Sigmoid colon (tissue), 7 donors: ENCODE results near the gene STX3. TPM values are rescaled to one million over a fixed set of nuclear protein-coding genes. Genes with fewer than 3 reads are reported as not detected.

Experiments
- DNase-seq: peaks from one replicate; pipeline ENCODE4 v3.0.0-alpha.2; 2019
- H3K27ac ChIP-seq, 4 donors: fragments of 200-600 bp; sonication (generic); one replicate each; pipeline ENCODE4 v1.5.1; 2016 to 2019; ENCODE audit warnings: mild to moderate bottlenecking in 1 of 4
- H3K27me3 ChIP-seq, 3 donors: fragments of 200-600 bp; sonication (generic); one replicate each; pipeline ENCODE4 v1.5.1; 2019; ENCODE audit warnings: mild to moderate bottlenecking in 1 of 3
- H3K36me3 ChIP-seq, 4 donors: fragments of 200-600 bp; sonication (generic); one replicate each; pipeline ENCODE4 v1.5.1; 2016 to 2019
- H3K4me1 ChIP-seq, 4 donors: fragments of 200-600 bp; sonication (generic); one replicate each; pipeline ENCODE4 v1.5.1; 2017 to 2019
- H3K4me3 ChIP-seq, 4 donors: fragments of 200-600 bp; sonication (generic); one replicate each; pipeline ENCODE4 v1.5.1; 2017 to 2019; ENCODE audit warnings: mild to moderate bottlenecking in 2 of 4, moderate library complexity in 1 of 4
- H3K9me3 ChIP-seq, 4 donors: fragments of 200-600 bp in 3 of 4; sonication (generic) in 3 of 4; one replicate each; pipeline versions ENCODE4 v1.5.1 to v1.6.1; 2013 to 2019
- EP300 ChIP-seq, 4 donors: sonication (generic); formaldehyde crosslinking; IDR thresholded peaks; one replicate each; pipeline ENCODE4 v1.6.1; 2017; ENCODE audit warnings: antibody characterized with exemption in 4 of 4
- POLR2A ChIP-seq, 2 donors: fragments of 450-650 bp; IDR thresholded peaks; one replicate each; pipeline ENCODE4 v1.6.1; 2016; ENCODE audit warnings: antibody characterized with exemption in 2 of 2, mild to moderate bottlenecking in 2 of 2, moderate library complexity in 2 of 2
- POLR2AphosphoS5 ChIP-seq, 4 donors: sonication (generic); formaldehyde crosslinking; IDR thresholded peaks; one replicate each; pipeline ENCODE4 v1.6.1; 2017; ENCODE audit warnings: antibody characterized with exemption in 4 of 4
- WGBS, 2 donors: extraction: QIAGEN DNeasy Blood & Tissue Kit; methylation state at CpG; one replicate each; pipeline ENCODE4 v1.1.7; 2013; 5-methylcytosine and 5-hydroxymethylcytosine counted together
- intact Hi-C: fragments of 100-400 bp; cut with DNase I; formaldehyde crosslinking; loops from one replicate; pipeline ENCODE4 v1.15.1; 2023
- polyA plus RNA-seq, 3 donors: library from polyadenylated mRNA; stranded (reverse); fragments of 200-250 nt; gene quantifications; one replicate each; pipeline ENCODE4 v1.2.3, GENCODE V29; 2013
- total RNA-seq, 4 donors: library from RNA; depleted of rRNA; stranded (reverse); fragments of >200 nt; gene quantifications; one replicate each; pipeline ENCODE4 v1.1.0, GENCODE V29; 2016
- TF ChIP-seq, protein P1 (sequence below), 4 experiments: fragments of 450-650 bp in 3 of 4; fragments of 200-600 bp in 1 of 4; IDR thresholded peaks; one replicate each; pipeline ENCODE4 v1.5.1; 2016 to 2019; ENCODE audit warnings: antibody characterized with exemption in 4 of 4, mild to moderate bottlenecking in 3 of 4, moderate library complexity in 2 of 4
- donor health status: healthy with polysubstance abuse.
- donor health status: Bipolar disorder and iron deficiency.
- donor health status: healthy.

STX3 gene
- total and polyA plus RNA-seq, 7 donors = 9.7 to 120 (median 19.3) TPM

DNA sequence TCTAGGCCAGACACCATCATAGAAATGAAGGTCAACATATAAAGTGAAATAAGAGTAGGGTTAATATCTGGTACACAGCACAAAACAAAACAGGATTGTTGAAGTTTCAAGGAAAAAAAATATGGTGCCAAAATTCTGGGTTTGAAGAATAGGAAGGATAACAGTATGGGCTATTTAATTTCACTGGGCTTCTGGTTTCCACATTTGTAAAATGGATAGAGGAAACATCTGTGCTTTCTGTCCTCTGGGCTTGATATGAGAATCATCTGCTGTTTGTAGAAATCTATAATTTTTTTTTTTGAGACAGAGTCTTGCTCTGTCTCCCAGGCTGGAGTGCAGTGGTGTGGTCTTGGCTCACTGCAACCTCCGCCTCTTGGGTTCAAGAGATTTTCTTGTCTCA lies 27.8 kb upstream of the STX3 start:
- no peak for DNase-seq
- Histone ChIP-seq H3K27ac (no peak overlapping the region), H3K27me3 (no peaks in the 10 kb centered on the region), H3K36me3 (no peaks in the 10 kb centered on the region), H3K4me3 (no peak overlapping the region), H3K4me1 (no peaks in the 10 kb centered on the region), H3K9me3 (no peaks in the 10 kb centered on the region)
- TF ChIP-seq POLR2A (IDR thresholded peaks at IDR 0.05) (no peak), POLR2AphosphoS5 (IDR thresholded peaks at IDR 0.05) (no peak), EP300 (IDR thresholded peaks at IDR 0.05) (no peak)
- TF ChIP-seq, protein P1, sequence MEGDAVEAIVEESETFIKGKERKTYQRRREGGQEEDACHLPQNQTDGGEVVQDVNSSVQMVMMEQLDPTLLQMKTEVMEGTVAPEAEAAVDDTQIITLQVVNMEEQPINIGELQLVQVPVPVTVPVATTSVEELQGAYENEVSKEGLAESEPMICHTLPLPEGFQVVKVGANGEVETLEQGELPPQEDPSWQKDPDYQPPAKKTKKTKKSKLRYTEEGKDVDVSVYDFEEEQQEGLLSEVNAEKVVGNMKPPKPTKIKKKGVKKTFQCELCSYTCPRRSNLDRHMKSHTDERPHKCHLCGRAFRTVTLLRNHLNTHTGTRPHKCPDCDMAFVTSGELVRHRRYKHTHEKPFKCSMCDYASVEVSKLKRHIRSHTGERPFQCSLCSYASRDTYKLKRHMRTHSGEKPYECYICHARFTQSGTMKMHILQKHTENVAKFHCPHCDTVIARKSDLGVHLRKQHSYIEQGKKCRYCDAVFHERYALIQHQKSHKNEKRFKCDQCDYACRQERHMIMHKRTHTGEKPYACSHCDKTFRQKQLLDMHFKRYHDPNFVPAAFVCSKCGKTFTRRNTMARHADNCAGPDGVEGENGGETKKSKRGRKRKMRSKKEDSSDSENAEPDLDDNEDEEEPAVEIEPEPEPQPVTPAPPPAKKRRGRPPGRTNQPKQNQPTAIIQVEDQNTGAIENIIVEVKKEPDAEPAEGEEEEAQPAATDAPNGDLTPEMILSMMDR (IDR thresholded peaks at IDR 0.05) = no peak
- WGBS, 2 donors = 88 to 96% methylated on average over 1 of the region's 1 CpG
- intact Hi-C loops = no loop called here

DNA sequence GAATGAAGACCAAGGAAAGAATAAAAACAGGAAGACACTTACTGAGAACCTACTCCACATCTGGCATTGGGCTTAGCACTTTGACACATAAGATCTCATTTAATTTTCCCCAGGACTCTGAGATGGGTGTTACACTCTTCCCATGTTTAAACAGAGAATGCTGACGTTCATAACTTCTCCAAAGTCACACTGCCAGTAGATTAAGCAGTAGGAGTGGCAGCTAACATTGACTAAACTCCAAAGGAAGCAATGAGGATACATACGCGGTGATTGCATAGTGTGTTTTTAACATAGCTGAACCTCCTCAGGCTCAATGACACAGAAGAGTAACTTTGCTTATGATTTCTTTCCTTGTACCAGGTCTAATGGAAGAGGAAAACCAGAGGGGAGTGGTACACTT lies 27.0 kb upstream of the STX3 start:
- TF ChIP-seq, protein P1 (IDR thresholded peaks at IDR 0.05) = no peak
- TF ChIP-seq POLR2A (IDR thresholded peaks at IDR 0.05) (no peak), EP300 (IDR thresholded peaks at IDR 0.05) (no peak), POLR2AphosphoS5 (IDR thresholded peaks at IDR 0.05) (no peak)
- Histone ChIP-seq H3K9me3 (no peaks in the 10 kb centered on the region), H3K36me3 (no peaks in the 10 kb centered on the region), H3K4me1 (no peaks in the 10 kb centered on the region), H3K4me3 (no peak overlapping the region), H3K27ac (no peak overlapping the region), H3K27me3 (no peaks in the 10 kb centered on the region)
- intact Hi-C loops = no loop called here
- WGBS, 2 donors = 68 to 76% methylated on average over 3 of the region's 3 CpGs
- DNase-seq = no peak

DNA sequence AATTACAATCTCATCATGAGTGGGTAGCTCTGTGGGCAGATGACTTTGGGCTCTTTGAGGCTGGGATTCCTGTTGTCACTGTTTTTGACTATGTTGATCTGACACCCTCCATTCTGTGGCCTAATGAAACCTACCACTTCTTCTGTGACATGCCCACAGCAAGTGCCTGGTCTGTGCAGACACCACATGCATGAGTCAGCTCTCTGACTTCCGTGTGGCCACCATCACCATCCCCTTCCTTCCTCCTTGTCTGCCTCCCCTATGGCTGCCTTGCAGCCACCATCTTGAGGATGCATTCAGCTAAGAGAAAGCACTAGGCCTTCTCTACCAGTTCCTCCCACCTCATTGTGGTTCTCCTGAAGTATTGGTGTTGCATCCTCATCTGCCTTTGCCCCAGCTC lies 26.3 kb upstream of the STX3 start:
- Histone ChIP-seq H3K27me3 (no peaks in the 10 kb centered on the region), H3K36me3 (no peaks in the 10 kb centered on the region), H3K9me3 (no peaks in the 10 kb centered on the region), H3K27ac (no peak overlapping the region), H3K4me1 (no peaks in the 10 kb centered on the region), H3K4me3 (no peak overlapping the region)
- no peak for TF ChIP-seq POLR2A (IDR thresholded peaks at IDR 0.05)
- TF ChIP-seq EP300 (IDR thresholded peaks at IDR 0.05) = no peak
- TF ChIP-seq POLR2AphosphoS5 (IDR thresholded peaks at IDR 0.05) = no peak
- TF ChIP-seq, protein P1 (IDR thresholded peaks at IDR 0.05) = no peak
- intact Hi-C loops = no loop called here
- DNase-seq = no peak
- WGBS, 2 donors = 57 to 73% methylated on average over 1 of the region's 1 CpG

DNA sequence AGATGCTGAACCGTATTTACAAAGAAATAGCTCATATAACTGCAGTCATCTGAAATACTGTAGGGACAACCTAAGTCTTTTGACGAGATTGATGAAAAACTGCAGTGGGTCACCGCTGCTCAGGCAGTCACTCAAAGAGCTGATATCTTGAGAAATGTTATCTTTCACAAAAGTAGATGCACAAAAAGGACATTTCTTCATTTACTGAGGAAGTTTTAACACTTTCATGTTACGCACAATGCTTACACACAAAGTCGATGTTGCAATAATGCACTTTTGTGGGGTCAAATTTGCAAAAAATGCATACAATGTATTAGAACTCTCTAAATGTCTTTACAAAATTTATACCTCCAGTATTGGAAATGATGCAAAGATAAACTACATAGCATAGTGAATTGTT lies 25.3 kb upstream of the STX3 start:
- TF ChIP-seq EP300 (IDR thresholded peaks at IDR 0.05) (no peak), POLR2A (IDR thresholded peaks at IDR 0.05) (no peak), POLR2AphosphoS5 (IDR thresholded peaks at IDR 0.05) (no peak)
- TF ChIP-seq, protein P1 (IDR thresholded peaks at IDR 0.05) = no peak
- H3K4me3 ChIP-seq = no peak overlapping the region
- no peaks in the 10 kb centered on the region for H3K27me3 ChIP-seq
- 85 to 89% methylated on average over 5 of the region's 5 CpGs for WGBS, 2 donors
- no peaks in the 10 kb centered on the region for H3K4me1 ChIP-seq
- no peaks in the 10 kb centered on the region for H3K9me3 ChIP-seq
- H3K27ac ChIP-seq = no peak overlapping the region
- no peaks in the 10 kb centered on the region for H3K36me3 ChIP-seq
- intact Hi-C loops = no loop called here
- DNase-seq = no peak

DNA sequence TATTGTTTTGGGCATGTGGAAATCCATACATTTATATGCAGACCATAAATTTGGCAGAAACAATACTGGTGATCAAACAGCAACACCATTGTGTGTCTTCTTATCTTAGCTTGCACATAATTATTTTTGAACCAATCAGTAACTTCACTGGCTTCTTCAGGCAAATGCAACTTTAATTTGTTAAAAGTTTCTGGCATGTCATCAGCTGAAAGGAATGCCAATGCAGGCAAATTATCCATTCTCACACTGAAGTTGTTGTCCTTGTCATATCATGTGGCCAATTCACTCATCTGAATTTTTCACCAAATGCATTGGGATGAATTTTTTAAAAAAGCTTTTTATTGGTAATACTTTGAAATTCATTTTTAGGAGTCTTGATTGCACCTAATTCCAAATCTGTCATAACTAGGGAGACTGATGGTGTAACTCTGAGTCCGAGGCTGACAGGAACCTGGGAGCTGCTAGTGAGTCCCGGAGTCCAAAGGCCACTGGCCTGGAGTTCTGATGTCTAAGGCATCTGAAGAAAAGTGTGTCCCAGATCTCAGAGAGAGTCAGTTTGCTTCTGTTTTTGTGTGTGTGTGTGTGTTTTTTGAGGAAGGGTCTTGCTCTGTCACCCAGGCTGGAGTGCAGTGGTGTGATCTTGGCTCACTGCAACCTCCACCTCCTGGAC lies 24.1 kb upstream of the STX3 start:
- Histone ChIP-seq H3K27ac (no peak overlapping the region), H3K36me3 (no peaks in the 10 kb centered on the region), H3K4me3 (no peak overlapping the region), H3K4me1 (no peaks in the 10 kb centered on the region), H3K9me3 (no peaks in the 10 kb centered on the region), H3K27me3 (no peaks in the 10 kb centered on the region)
- WGBS, 2 donors = 81 to 87% methylated on average over 2 of the region's 2 CpGs
- no peak for DNase-seq
- intact Hi-C loops = no loop called here
- TF ChIP-seq, protein P1 (IDR thresholded peaks at IDR 0.05) = no peak
- TF ChIP-seq POLR2AphosphoS5 (IDR thresholded peaks at IDR 0.05) (no peak), EP300 (IDR thresholded peaks at IDR 0.05) (no peak), POLR2A (IDR thresholded peaks at IDR 0.05) (no peak)
